Renal pelvis (tissue), 4 donors: ENCODE data around the gene SLIT1. TPM values are rescaled to one million over a fixed set of nuclear protein-coding genes. Genes with fewer than 3 reads are reported as not detected.
"Not testable (repeated sequence)": the region's sequence is repeated elsewhere in the genome, so short reads cannot be mapped to it uniquely, and the experiment has no call there.

ENCODE experiments used
- DNase-seq: peaks from one replicate; pipeline ENCODE4 v3.0.0-alpha.2; 2013
- polyA plus RNA-seq, 3 donors: library from polyadenylated mRNA; unstranded; fragments of 120-200 nt; gene quantifications; one replicate each; pipeline ENCODE4 v1.2.1, GENCODE V29; 2013; ENCODE audit not compliant: insufficient read length in 3 of 3

The SLIT1 gene
- polyA plus RNA-seq, 3 donors: 6.7 to 8.3 (median 7.9) TPM

DNA sequence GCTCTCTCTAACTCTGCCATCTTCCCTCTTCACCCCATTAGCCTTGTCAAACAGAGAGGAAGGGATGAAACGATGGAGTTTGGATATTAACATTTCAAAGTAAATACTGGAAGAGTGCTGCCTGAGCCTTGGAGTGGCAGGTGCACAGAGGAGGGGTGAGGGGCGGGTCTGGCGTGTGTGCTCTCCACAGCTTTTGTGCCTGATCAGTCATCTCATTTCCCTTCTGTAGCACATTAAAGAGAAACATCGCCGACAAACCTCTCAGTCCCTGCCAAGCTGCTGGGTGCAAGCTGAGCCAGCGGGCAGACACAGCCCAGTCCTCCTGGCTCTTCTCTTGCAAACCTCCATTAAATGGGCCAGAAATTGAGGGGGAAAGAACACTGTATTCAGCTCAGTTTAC is 76.2 kb downstream of the SLIT1 start:
- no peak for DNase-seq

DNA sequence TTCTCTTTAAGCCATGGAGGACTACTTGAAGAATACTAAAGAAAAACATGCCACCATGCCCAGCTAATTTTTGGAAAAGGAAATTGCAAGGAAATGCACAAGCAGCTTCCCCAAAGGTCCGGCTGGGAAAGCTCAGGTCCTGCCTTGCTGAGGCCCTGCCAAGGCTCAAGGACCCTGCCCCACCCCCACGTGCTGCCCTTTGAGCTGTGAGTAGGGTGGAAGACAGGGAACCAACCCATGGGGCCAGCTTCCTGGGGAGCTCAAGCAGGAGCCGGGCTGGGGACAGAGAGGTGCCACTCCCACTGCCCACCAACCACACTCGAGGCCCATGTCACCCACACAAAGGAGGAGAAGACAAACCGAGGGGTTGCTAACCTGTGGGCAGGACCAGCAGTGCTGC is 78.2 kb downstream of the SLIT1 start:
- DNase-seq: no peak

DNA sequence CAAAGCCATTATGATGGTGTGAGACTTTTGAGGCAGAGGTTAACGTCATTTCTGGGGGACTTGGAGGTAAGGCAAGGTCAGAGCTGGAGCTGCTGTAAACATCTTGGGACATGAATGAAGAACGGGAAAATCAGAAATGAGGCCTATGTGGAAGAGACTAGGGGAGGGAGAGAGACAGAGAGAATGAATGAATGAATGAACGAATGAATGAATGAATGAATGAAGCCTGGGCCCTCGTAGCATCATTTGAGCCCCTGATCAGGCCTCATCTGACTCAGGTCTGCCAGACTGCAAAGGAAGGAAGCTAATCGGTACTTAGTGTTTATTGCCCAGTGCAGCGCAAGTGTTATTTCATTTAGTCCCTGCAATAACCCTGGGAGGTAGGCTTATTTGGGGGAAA is 79.6 kb downstream of the SLIT1 start:
- no peak for DNase-seq

DNA sequence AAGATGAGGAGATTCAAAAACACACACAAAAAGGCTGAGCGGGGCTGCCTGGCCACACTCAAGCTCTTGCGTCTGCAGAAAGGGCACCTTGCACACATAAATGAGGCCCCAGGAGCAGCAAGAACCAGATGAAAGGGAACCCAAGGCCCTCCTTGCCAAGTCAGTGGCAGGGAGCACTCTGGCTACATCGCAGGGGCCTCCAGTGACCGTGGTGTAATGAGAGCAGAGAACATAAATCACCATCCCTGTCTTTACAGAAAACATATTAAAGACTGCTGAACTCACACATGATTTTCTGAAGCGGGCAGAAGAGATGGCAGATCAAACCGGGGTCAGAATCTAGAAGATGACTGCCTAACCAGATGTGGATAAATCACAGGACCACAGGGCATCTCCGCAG is 80.5 kb downstream of the SLIT1 start:
- no peak for DNase-seq

DNA sequence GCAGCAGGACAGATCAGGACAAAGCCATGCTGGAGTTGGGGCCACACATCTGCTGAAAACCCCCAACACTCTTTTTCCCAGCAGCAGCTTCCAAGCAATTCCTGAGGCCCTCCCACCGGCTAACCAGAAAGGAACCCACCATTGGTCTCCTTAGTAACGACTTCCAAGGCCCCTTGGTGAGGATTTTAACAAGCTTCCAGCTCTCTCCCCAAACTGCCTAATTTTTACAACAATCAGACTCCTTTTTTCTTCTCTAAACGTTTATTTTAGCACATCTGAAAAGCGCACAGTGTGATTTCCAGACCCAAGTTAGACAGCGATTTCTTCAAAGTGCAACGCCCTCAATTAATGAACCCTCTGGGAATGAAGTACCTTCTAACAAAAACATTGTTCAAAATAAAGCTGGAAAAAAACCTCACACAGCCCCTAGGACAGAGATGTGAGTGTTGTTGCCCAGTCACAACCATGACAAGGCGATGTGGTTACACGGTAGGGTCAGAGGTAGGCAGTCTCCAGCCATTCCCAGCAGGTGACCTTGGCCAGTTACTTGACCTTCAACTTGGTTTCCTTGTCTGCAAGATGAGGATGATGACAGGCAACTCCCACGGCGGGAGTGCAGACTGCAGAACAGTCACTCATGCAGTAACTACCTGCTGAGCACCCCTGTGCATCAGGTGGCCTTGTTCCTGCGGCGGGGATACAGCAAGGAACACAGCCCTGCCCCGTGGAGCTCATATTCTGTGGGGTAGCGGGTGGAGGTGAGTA is 82.3 kb downstream of the SLIT1 start:
- no peak for DNase-seq

DNA sequence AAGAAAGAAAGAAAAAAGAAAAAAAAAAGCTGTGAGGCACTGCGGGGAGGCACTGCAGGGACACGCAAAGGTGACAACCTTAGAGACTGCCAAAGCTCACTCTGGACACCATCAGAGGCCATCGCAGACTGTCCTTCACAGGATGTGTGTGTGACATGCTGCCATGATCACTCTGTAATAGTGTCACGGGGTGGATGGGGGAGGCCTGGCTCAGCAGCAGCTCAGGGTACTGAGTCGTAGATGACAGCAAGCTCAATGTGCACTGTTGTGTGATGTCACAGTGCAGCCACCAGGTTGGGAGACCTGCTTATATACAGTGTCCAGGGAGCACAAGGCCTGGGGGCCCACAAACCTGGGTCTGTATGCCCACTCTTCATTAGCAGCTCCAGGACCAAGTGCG is 83.3 kb downstream of the SLIT1 start:
- no peak for DNase-seq

DNA sequence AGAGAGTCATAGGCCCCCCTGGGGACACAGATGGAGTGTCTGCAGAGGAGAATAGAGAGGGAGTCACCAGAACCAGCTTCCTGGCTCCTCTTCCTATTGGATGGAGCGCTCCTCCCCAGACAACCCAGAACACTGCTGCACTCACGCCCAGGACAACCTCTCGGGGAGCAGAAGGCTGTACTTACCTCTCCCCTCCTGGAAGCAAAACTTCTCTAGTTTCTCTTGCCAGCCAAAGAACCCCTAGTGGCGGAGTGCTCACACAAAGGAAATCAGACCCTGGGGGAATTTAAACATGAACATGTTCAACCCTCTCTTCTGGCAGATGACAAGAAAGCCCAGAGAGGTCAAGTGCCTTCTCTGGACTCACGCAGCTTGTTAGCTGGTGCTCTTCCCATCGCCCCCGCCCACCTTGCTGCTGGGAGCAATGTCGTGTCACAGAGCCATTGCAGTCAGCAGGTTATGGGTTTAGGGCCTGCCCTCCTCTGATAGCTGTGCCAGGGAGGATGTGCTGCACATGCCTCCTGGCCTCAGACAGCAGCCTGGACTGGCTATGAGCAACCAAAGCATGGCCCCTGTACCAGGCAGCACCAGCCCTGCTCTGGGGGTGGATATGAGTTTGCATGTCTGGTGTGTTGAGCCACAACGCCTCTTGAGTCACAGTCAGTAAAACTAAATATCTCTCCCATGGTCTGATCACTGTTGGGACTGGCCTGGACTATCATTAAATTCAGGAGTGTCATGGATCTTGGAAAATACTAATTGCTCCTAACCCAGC is 84.4 kb downstream of the SLIT1 start:
- no peak for DNase-seq

DNA sequence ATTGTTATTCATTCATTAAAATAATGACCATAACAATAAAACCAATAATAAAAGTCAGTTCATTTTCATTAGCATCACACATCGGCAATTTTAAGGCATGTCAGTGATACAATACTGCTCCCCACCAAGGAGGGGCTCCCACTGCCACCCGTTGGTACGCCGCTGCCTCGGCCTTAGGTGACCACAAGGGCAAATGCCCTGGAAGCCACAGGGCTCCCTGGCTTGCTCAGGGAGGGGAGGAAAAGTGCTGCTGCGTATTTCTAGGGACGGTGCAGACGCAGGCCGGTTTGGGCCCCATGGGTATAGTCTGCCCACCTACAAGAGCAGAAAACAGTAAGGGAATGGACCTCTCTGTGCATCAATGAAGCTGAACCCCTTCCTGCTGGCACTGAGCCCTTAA is 85.1 kb downstream of the SLIT1 start:
- no peak for DNase-seq

DNA sequence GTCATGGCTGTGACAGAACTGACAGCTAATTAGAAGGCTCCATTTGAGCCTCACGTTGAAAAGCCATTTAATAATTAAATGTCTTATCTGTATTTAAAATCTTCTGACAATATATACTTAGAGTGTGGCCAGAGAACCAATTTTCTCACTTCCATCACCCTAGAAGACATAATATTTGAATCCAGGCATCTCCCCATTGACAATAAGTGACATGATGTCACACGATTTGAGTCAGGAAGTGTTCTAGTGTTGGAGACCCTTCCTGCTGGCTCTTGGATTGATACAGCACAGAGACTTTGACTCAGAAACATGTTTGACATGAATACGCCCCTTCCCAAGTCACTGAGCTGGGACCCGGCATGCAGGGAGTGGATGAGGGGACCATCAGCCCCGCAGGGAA is 85.9 kb downstream of the SLIT1 start:
- DNase-seq: no peak

DNA sequence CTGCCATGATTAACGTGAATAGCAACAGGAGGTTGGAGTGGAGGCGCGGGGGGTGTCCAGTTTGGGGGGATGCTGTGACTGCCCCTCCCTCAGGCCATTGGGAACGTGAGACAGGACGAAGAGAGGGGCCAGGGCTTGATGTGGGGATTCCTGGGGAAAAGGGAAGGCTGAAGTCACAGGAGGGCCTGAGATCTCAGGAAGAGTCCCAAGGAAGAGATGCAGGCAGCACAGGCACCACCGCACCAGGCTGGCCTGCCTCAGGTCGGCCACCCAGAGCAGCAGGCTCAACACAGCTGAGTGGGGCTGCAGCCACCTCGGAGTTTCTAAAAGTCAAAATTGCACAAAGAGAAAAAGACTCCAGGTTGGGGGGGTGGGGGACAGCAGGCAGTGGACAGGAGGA is 86.7 kb downstream of the SLIT1 start:
- DNase-seq: no peak

DNA sequence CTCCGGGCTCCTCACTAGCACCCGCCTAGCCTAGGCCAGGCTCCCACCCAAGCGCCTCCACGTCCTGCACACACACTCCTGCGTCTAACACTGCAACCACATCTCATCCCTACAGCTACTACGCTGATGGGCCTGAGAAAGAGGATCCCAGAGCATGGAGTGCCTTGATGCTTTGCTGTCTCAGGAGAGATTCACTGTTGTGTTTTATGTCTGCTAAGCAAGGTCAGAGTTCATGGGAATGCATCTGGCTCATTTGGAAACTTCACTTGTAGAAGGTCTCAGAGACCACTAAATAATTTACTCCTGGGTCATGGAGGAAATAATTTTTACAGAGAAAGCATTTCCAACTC is 88.7 kb downstream of the SLIT1 start:
- DNase-seq: peak; percentile 71

DNA sequence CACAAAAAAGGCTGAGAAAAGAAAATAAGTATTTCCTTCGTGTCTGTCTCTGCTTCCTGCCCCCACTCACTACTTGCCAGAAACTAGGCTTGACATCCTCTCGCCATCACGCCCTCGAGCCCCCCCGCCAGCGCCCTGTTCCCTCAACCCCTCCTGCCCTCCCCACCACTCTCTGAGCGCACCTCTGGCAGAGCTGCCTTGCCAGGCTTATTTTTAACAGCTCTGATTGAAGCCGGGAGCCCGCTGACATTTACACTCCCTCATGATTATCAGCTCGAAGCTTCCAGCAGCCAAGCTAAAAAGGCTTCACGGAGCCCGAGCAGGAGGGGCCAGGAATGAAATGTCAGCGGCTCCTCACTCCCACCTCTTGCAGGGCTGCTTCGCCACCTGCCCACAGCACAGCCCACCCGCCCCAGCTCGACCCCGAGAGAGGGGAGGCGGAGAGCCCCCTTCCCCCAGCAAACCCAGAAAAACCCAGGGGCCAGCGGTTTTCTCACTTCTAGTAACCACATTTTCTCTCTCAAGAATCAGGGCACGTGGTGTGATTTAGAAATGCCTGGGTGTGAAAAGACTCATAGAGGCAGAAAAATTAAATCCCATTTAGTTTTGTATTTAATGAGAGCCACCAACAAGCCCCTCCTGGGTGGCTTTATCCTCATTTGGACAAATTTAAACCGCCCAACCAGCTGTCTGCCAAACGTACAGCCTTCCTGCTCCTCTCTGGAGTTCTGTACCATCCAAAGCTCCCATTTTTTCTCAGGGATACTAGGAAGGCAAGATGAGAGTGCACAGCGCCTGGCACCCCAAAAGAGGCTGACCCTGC is 89.3 kb downstream of the SLIT1 start:
- peak; percentile 66 for DNase-seq

DNA sequence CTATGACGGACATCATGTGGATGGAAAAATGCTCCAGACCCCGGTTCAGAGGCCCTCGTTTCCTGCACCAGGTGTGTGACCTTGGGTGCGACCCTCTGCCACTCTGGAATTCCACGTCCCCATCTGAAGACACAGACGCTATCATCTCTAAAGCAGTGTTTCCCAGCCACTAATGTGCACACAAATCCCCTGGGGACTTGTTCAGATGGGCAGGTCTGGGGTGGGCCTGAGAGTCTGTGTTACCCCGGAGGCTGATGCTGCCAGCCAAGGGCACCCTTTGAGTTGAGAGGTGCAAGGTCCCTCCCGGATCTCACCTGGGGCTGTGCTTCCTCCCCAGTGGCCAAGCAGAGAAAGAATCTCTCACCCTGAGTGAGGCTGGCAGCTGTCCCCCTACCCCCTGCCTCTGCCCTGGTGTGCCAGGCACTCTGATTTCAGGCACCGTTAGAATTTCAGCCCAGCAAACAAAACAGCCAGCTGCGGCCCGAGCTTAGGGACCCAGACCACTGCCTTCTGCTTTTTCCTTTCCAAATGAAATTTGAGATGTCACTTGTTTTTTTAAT is 90.0 kb downstream of the SLIT1 start:
- DNase-seq: no peak

DNA sequence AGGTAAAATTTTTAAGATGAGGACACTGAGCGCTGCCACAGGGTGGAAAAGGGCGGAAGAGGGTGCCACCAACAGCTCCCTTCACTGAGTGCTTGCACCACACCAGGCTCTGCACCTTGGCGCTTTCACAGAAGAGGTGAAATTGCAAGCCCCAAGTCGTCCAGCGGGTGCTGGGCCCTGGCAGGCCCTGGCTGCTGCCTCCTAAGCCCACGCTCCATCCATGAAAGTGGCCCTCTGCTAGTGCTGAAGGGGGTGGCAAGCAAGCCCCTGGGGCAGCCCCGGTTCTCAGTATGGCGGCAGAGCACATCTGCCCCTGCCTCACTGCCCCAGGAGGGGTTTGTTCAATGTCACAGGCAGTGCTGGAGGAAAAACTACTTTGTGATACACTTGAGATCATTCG is 95.1 kb downstream of the SLIT1 start:
- DNase-seq: no peak

DNA sequence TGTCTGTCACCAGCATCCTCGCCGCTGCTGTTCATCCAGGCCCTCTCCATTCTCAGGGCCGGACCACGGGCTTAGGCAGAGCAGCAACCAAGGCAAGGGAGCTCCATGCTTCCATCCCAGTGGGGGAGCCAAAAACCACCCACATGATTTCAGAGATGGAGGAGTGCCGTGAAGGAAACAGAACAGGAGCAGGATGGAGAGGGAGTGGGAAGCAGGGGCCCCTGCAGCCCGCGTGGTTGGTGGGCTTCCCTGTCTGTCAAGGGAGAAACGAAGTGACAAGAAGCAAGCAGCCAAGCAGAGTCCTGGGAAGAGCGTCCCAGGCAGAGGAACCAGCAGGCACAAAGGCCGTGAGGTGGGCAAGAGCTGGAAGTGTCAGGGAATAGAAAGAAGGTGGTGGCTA is 95.7 kb downstream of the SLIT1 start:
- no peak for DNase-seq

DNA sequence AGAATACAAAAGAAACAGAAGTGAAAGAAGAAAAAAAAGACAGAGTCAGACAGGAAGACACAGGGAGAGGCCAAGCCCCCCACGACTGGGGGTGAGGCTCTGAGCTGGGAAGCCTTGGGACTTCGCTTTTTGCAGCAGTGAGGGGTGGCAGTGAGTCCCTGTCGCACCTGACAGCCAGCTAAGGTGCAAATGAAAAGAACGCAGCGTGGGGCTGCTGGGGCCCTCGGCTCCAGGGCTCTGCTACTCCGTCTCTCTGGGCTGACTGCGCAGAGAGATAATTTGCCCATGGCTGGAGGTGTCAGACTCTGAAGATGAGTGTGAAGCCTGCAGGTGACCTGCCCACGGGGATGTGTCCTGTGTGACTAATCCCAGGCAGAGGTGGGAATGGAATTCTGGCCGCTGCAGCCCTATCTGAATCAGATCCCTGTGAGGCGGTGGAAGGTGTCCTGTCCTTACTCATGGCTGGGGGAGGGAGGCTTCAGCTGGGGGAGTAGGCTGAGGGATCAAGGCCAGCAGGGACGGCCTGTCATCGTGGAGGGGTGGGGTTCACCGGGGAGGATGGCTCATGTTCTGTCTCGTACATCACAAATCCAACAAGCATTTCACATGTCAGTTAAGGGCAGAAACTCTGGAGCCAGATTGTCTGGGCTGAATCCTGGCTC is 96.4 kb downstream of the SLIT1 start:
- DNase-seq: peak; percentile 71

DNA sequence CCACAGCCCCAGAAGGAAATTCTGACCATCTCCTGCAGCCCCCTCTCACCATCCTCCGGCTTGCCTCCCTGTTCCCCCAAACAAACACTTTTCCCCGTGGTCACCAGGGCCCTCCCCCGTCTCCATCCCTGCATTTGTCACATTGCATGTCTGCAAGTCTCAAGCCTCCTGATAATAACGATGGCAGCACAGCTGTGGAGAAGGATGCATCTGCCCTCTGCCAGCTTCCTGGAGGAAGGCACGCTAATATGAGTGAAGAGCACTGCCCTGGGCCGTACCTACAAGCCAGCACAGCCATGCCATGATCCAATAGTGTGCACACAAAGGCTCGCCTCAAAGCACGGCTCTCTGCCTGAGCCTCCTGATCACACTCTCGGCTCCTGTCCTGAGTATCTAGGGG is 98.5 kb downstream of the SLIT1 start:
- DNase-seq: no peak

DNA sequence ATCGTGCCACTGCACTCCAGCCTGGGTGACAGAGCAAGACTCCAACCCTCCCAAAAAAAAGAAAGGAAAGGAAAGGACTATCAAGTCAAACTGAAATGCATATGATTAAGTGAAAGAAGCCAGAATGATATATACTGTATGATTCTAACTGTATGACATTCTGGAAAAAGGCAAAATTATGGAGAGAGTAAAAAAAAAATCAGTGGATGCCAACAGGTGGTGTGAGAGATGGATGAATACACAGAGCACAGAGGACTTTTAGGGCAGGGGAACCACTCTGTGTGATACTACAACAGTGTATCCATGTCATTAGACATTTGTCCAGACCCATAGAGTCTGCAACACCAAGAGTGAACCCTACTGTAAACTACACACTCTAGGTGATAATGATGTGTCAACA is 99.2 kb downstream of the SLIT1 start:
- no peak for DNase-seq

DNA sequence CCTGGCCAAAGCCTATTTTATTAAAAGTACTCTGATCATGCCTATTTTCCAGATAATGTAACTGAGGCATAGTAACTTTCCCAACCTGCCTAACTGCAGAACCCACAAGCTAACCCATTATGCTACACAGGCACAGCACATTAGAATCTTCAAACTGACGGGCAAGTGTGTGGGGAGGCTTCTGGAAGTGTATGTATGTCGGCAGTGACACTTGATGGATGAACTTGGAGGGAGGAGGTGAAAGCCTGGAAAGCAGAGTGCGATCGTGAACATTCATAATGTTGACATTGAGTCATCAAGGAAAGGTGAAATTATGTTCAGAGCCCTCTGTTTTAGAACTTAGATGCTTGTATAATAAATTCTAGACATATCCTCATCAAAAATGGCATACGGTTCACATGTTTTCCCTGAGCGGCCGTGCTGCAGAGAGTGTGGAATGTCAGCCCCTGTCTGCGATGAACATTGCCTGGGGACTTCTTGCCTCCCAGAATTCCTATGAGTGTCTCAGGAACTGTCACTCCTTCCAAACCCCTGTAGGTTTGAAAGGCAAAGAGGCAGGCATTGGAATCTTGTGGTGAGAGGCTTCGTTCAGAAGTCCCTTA is 102.4 kb downstream of the SLIT1 start:
- DNase-seq: no peak

DNA sequence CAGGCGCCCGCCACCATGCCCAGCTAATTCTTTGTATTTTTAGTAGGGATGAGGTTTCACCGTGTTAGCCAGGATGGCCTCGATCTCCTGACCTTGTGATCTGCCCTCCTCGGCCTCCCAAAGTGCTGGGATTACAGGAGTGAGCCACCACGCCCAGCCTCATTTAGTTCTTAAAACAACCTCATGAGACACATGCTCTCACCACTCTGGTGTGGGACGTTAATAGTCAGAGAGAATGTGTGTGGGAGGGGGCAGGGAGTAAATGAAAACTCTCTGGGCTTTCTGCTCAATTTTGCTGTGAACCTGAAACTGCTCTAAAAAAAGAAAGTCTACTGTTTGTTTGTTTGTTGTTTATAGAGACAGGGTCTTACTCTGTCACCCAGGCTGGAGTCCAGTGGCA is 103.2 kb downstream of the SLIT1 start:
- not testable (repeated sequence) for DNase-seq

DNA sequence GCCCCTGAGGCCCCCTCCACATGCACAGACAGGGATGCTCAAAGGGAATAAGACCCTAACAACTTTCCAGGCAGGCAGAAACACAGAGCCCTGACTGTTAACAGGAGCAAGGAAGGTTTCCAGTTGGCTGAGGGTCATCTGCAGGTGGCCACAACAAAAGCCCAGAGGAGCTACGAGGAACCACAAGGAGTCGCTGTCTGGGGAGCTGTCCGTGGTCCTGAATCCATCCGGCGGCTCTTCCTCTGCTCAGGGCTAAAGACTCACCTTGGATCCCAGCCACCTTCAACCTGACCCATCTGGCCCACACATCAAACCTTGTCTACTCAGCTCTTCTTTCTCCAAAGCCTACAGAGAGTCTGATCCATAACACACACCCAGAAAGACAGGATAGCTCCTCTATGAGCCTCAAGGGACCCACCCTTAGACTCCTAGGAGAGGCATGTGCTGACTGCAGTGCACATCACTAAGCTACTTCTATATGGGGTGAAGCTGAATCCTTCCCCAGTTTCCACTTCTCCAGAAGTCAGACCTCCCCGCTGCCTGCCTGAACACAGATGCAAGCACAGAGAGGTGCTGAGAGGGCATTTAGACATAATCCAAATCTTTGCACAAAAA is 104.0 kb downstream of the SLIT1 start:
- peak; percentile 57 for DNase-seq
